ENCODE data around the gene RBP3. TPM values are rescaled to one million over a fixed set of nuclear protein-coding genes. Genes with fewer than 3 reads are reported as not detected.

RBP3 gene
- total and polyA plus RNA-seq, 9 donors: not detected

DNA sequence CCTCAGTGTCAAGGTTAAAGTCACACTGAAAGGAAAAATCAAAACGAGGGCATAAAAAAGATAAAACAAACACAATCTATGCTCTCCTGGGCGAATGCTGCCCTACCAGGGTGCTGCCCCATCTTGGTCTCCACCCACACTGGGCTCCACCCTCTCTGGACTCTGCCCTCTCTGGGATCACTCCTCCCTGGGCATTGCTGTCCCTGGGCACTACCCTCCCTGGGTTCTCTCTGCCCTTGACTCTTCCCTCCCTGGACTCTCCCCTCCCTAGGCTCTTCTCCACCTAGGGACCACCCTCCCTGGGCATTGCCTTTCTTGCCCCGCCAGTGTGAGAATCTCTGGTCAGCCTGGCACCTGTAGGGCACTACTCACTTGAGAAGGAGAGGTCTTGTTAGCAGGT lies 17.4 kb upstream of the RBP3 start:
- H3K27ac ChIP-seq: no peak overlapping the region
- no peak overlapping the region for H3K4me3 ChIP-seq
- no peaks in the 10 kb centered on the region for H3K9me3 ChIP-seq
- DNase-seq: no peak
- 59 to 67% (median 61%) methylated on average over 3 of the region's 3 CpGs for WGBS, 3 donors
- TF ChIP-seq, protein P1, sequence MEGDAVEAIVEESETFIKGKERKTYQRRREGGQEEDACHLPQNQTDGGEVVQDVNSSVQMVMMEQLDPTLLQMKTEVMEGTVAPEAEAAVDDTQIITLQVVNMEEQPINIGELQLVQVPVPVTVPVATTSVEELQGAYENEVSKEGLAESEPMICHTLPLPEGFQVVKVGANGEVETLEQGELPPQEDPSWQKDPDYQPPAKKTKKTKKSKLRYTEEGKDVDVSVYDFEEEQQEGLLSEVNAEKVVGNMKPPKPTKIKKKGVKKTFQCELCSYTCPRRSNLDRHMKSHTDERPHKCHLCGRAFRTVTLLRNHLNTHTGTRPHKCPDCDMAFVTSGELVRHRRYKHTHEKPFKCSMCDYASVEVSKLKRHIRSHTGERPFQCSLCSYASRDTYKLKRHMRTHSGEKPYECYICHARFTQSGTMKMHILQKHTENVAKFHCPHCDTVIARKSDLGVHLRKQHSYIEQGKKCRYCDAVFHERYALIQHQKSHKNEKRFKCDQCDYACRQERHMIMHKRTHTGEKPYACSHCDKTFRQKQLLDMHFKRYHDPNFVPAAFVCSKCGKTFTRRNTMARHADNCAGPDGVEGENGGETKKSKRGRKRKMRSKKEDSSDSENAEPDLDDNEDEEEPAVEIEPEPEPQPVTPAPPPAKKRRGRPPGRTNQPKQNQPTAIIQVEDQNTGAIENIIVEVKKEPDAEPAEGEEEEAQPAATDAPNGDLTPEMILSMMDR (IDR thresholded peaks at IDR 0.05): no peak
- TF ChIP-seq EP300 (IDR thresholded peaks at IDR 0.05) (no peak), POLR2A (IDR thresholded peaks at IDR 0.05) (no peak)
- H3K36me3 ChIP-seq: no peaks in the 10 kb centered on the region
- no peaks in the 10 kb centered on the region for H3K4me1 ChIP-seq (ENCODE audit: insufficient read depth)
- intact Hi-C loops (cut with DNase I): no loop called here
- H3K27me3 ChIP-seq: no peaks in the 10 kb centered on the region

DNA sequence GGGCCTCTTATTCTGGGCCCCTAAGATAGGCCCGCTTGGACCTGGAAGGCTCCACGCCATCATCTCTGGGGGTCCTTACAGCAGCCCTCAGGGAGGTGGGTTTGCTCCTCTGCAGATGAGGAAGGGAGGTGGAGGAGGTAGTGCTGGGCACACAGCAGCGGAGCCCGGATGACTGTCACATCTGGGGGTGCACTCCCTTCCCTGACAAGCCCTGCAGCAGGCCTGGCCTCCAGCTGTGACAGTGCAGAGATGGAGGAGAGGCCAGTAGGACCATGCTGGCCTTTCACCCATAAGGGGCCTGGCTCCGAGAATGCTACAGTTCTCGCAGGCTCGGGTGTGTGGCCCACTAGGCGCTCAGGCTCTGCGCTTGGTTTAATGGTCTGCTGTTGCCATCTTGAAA lies 16.7 kb upstream of the RBP3 start:
- intact Hi-C loops (cut with DNase I): no loop called here
- DNase-seq: peak in 1 of 5 donors; percentile 2
- H3K4me1 ChIP-seq (ENCODE audit: insufficient read depth): no peaks in the 10 kb centered on the region
- H3K9me3 ChIP-seq: no peaks in the 10 kb centered on the region
- 92 to 95% (median 93%) methylated on average over 9 of the region's 9 CpGs for WGBS, 3 donors
- no peaks in the 10 kb centered on the region for H3K27me3 ChIP-seq
- TF ChIP-seq EP300 (IDR thresholded peaks at IDR 0.05): no peak
- TF ChIP-seq, protein P1 (IDR thresholded peaks at IDR 0.05): no peak
- H3K36me3 ChIP-seq: no peaks in the 10 kb centered on the region
- no peak overlapping the region for H3K27ac ChIP-seq
- no peak overlapping the region for H3K4me3 ChIP-seq

DNA sequence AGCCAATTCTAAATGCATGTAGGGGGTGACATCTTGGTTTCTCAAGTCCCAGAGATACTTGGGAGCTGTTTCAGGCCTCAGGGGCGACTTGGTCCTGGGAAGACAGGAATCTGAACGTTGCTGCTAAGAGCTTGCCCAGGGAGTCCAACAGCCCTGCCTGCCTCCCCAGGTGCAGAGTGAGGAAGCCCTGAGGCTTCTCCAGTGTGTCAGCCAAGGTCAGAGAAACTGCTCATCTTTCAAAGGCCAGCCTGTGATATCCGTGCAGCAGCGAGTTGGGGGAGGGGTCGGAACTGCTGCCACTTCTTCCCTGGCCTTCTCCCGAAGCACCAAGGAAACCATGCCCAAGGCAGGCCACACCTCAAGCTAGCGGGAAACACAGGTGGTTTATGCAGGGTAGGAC lies 16.2 kb upstream of the RBP3 start:
- intact Hi-C loops (cut with DNase I): no loop called here

DNA sequence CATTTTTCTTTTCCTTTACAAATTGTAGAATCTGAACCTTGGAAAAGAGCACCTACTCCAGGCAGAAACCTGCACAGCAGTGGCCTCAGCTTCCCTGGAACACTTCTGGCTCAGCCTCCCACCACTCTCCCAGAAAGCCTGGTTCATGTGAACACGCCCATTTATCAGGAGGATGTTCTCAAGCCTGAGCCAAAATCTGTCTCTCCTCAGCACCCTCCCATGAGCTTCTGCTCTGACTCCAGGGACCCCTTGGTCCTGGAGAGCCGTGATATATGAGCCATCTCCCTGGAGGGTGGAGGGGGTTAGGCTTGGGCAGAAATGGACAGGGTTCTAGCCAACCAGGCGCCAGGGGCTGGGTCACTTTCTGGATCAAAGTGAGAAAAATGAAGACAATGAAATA lies 15.8 kb upstream of the RBP3 start:
- Histone ChIP-seq H3K4me1 (ENCODE audit: insufficient read depth) (no peaks in the 10 kb centered on the region), H3K27me3 (no peaks in the 10 kb centered on the region), H3K4me3 (no peak overlapping the region), H3K36me3 (no peaks in the 10 kb centered on the region), H3K27ac (no peak overlapping the region), H3K9me3 (no peaks in the 10 kb centered on the region)
- TF ChIP-seq, protein P1 (IDR thresholded peaks at IDR 0.05): no peak
- no peak for TF ChIP-seq EP300 (IDR thresholded peaks at IDR 0.05)
- no peak for TF ChIP-seq POLR2A (IDR thresholded peaks at IDR 0.05)
- 54 to 64% (median 54%) methylated on average over 3 of the region's 3 CpGs for WGBS, 3 donors
- intact Hi-C loops (cut with DNase I): no loop called here
- DNase-seq: no peak

More for the DNA sequence above, 16.2 kb upstream of the RBP3 start:
- TF ChIP-seq EP300 (IDR thresholded peaks at IDR 0.05): no peak
- TF ChIP-seq, protein P1 (IDR thresholded peaks at IDR 0.05): no peak
- no peak for TF ChIP-seq POLR2A (IDR thresholded peaks at IDR 0.05)
- no peak overlapping the region for H3K27ac ChIP-seq
- no peaks in the 10 kb centered on the region for H3K9me3 ChIP-seq
- no peaks in the 10 kb centered on the region for H3K27me3 ChIP-seq
- no peak overlapping the region for H3K4me3 ChIP-seq
- WGBS, 3 donors: 46 to 63% (median 48%) methylated on average over 7 of the region's 7 CpGs
- DNase-seq: no peak
- H3K4me1 ChIP-seq (ENCODE audit: insufficient read depth): no peaks in the 10 kb centered on the region
- no peaks in the 10 kb centered on the region for H3K36me3 ChIP-seq

DNA sequence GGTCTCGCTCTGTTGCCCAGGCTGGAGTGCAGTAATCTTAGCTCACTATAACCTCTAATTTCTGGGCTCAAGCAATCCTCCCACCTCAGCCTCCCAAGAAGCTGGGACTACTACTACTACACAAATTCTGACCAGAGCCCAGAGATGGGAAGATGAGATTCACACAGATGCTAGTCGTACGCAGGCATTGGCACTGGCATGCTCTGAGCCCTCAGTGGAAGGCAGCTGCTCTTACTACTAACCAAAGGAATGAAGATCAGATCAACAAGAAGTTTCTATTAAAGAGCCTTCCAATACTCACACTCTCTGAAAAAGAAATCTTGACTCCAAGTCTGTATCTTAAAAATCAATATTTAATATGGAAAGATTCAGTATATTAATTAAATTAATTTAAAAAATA lies 15.2 kb upstream of the RBP3 start:
- no peak for DNase-seq
- H3K4me3 ChIP-seq: no peak overlapping the region
- H3K27me3 ChIP-seq: no peaks in the 10 kb centered on the region
- H3K4me1 ChIP-seq (ENCODE audit: insufficient read depth): no peaks in the 10 kb centered on the region
- TF ChIP-seq POLR2A (IDR thresholded peaks at IDR 0.05): no peak
- TF ChIP-seq, protein P1 (IDR thresholded peaks at IDR 0.05): no peak
- no peak for TF ChIP-seq EP300 (IDR thresholded peaks at IDR 0.05)
- H3K27ac ChIP-seq: no peak overlapping the region
- 66 to 83% (median 74%) methylated on average over 3 of the region's 3 CpGs for WGBS, 3 donors
- intact Hi-C loops (cut with DNase I): no loop called here
- H3K9me3 ChIP-seq: no peaks in the 10 kb centered on the region
- no peaks in the 10 kb centered on the region for H3K36me3 ChIP-seq

Data from ovary (tissue), 9 donors.